ENCODE results near the gene NUDT2.

NUDT2 gene

DNA sequence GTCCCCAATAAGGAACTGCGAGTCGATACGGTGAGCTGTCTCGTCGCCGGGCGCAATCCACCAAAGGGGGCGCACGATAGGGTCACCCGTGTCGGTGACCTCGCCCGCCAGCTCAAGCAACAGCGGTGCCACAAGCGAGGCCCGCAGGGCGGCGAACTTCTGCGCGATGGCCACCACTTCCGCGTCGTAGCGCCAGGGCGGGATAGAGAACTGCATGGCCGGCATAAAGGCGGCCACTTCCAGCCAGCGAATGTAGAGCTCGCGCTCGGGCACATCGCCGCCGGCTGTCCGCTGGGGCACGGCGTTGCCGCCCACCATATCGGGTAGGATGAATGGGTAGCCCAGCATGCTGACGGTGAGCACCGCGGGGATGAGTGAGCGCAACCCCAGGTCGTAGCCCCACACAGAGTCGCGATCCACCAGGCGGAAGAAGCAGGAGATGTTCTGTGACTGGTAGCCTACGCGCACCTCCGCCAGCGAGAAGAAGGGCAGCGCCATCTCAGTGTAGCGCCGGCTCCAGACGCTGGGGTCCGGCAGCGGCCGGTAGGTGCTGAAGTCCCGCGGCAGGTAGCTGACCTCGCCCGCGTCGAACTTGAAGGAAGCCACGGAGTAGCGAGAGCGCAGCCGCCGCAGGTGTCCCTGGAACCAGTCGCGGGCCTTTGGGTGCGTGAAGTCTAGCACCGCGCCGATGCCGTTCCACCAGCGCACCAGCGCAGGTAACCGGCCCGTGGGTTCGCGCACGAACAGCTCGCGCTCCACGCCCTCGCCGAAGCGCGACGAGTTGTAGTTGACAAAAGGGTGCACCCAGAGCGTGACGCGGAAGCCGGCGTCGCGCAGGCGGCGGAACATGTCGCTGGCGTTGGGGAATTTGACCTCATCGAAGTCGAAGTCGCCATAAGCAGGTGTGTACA is 41.9 kb downstream of the NUDT2 start:
- no peak for DNase-seq (ENCODE audit: low read depth)

DNA sequence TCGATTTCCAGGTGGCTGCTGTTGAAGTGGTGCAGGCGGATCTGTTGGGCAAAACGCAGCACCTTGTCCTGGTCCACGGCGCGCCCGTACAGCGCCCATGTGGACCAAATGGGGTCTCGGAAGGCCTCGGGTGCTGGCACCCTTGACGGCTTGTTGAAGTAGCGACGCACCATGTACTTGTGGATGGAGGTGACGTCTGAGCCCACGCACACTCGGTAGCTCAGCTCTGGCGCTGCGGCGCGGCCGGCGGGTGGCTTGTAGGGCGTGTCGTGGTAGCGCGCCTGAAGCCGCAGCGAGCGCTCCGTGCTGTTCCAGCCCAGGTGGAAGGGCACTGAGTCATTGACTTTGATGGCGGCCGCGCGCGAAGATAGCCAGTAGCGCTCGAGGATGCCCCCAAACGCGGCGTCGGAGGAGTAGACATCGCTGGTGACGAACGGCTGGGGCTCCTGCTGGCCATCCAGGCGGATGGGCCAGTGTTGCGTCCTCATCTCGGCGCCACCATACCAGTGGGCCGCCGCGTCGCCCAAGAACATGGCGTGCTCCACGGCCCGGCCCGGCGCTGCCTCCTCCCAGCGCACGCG is 42.6 kb downstream of the NUDT2 start:
- DNase-seq (ENCODE audit: low read depth), result no peak

GRCh38 chr9:34372467-34373011 is 43.2 kb downstream of the NUDT2 start:
- no peak for DNase-seq (ENCODE audit: low read depth)

DNA sequence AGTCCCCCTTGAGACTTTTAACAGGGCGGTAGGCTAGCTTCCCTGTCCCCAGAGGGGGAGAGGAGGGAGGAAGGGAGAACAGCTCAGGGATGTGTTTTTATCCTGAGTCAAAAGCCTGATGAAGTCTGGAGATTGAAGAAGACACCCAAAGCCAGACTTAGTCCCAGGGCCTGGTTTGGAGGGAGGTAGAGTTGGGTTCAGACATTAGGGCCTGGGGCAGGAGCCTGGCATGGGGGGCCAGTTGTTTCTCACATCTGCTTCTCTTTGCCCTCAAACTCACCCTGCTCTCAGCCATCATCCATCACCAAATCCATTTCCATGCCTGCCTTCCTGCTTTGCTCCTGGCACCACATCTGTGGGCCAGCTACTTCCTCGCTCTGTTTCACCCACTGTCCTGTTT is 44.4 kb downstream of the NUDT2 start:
- no peak for DNase-seq (ENCODE audit: low read depth)

- no peak for DNase-seq (ENCODE audit: low read depth)
Measured at GRCh38 chr9:34374339-34374738, 45.0 kb downstream of the NUDT2 start.

DNA sequence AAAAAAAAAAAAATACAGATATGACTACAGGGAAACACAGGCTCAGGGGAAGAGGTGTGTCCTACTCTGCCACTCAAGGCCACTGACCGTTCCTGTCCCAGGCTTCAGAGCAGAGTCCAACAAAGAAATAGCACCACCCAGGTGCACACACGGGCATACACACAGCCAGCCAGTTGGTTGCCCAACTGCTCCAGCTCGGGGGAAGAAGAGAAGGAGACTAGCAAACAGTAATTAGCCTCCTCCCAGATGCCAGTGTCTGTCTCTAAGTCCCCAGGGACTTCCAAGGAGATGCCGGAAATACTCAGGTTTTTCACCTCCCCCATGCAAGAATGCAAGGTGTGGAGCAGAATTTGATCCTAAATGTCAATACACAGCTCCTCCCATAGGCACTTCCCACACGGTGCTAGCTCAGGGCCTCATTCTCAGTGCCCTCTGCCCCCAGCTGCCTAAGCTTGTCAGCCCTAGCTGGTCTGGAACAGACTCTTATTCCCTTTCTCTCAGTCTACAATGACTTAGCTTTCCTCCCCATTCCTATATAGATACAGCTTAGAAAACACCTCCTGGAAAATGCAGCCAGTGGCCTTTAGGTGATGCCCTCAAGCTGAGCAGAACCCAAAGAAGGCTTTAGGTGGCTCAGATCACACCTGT is 45.7 kb downstream of the NUDT2 start:
- no peak for DNase-seq (ENCODE audit: low read depth)

- no peak for DNase-seq (ENCODE audit: low read depth)
Measured at GRCh38 chr9:34375901-34376595, 46.7 kb downstream of the NUDT2 start.

DNA sequence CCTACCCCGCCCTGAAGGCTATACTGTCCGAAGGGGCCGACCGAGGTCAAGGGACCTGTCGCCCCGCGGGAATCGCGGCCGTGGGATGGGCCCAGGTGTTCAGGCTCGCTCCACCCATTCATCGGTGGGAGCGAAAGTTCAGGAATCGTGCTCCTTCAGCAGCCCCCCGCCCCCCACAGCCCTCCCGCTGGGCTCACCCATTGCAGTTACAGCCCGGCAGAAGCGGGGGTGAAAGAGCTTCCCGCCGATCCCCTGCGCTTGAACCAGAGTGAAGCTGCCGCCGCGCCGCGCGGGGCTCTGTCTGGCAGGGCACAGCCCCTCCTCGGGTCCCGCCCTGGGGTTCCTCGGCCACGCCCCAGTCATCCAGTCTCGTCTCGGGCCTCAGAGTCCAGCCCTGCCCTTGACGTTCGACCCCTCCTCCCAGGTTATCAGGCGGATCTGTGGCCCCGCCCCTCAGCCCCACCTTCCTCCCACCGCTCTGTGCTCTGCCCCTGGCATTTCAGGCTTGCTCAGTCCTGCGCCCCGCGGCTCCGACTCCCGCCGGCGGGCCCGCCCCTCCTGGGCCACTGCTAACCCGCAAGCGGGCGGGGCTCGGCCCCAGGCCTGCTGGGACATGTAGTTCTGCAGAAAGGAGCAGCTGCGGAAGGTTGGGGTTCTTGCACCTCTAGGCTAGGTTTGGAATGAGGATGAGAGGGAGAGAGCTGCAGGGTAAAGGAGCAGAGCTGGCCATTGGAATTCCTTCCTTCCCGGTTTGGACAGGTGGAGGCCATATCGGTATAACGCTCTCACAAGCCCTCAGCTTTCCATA is 47.4 kb downstream of the NUDT2 start, which contains the start of gene MYORG:
TSS of gene MYORG (minus strand) at position 303 of the 808 bp plus-strand sequence. CDS start 3,955 bp downstream, outside the sequence.
- DNase-seq (ENCODE audit: low read depth), result peak; percentile 64

DNA sequence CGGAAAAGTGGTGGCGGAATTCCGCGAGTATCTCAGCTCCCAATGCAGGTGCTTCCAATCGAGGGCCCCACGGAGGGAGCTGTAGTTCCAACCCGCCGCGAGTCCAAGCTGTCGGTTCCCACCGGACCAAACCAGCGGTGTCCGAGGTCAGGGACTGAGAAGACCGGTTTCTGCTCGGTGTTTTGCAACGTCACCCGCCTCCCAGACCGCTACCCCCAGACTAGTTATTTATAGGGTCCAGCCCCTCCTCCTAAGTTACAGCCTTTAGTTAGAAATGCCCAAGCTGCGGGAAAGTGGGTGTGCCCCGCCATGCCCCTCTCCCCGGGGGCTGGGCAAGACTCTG is 48.0 kb downstream of the NUDT2 start:
- DNase-seq (ENCODE audit: low read depth), result no peak

DNA sequence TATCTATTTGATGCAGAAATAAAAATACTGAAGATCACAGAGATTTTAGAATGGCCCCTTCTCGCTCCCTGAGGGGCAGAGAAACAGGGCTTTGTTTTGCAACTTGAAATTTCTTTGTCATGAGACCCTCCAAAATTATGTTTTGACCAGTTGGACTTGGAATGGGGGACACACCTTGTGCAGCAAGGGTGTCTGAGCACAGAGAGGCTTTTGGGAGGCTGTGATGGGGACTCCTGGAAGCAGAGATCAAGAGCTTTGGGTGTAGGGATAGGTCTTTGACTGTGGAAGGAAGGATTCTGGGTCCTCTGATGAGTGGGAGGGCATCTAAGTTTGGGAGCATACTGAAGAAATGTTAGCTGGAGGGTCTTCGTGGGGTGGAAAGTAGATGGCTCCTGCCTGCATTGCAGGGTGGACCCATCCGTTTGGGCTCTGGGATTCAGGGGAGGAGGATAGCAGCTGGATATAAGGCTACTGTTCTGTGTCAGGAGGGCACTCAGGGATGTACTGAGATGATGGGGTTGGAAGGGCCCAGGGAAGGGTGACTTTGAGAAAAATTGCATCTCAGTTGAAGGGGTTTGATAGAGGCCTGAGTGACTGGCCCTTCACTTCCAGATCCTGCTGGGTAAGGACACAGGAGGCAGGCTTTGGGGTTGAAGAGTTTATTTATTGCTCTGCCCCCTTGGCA is 49.1 kb downstream of the NUDT2 start:
- DNase-seq (ENCODE audit: low read depth), result no peak

GRCh38 chr9:34379334-34380033 is 50.1 kb downstream of the NUDT2 start:
- peak; percentile 76 for DNase-seq (ENCODE audit: low read depth)

- DNase-seq (ENCODE audit: low read depth), result no peak
Measured at GRCh38 chr9:34380034-34380510, 50.7 kb downstream of the NUDT2 start.

GRCh38 chr9:34380511-34381315 is 51.3 kb downstream of the NUDT2 start:
- peak; percentile 53 for DNase-seq (ENCODE audit: low read depth)

DNA sequence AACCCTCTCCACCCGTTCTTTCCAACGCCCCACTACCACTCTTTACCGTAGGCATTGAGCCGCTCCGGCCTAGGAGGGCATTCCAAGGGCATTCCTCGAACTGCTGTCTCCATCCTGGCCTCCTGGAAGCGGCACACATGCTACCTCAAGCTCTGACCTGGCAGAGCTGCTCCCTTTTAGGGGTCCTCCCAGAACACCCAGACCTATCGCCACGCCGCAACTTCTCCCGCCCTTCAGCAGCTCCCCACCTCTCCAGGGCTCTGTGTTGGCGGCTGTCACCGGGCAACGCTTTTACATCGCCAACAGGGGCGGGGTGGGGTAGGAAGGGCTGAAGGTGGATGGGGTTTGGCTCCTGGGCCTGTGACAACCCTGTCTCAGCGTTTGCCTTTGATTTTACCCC is 52.0 kb downstream of the NUDT2 start:
- DNase-seq (ENCODE audit: low read depth), result no peak

DNA sequence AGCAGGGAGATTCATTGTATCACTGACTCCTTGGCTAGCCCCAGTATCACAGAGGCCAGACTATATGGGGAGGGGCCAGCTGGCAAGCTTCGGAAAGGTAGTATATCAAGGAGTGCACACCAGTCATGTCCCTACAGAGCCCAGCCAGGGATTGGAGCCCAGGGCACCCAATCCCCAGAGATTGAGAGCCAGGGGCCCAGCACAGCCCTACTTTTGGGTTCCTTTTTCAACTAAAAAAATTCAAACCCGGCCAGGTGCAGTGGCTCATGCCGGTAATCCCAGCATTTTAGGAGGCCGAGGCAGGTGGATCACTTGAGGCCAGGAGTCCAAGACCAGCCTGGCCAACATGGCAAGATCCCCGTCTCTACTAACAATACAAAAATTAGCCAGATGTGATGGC is 52.7 kb downstream of the NUDT2 start:
- no peak for DNase-seq (ENCODE audit: low read depth)

- DNase-seq (ENCODE audit: low read depth), result no peak
Measured at GRCh38 chr9:34382879-34383278, 53.5 kb downstream of the NUDT2 start.

GRCh38 chr9:34383904-34384303 is 54.5 kb downstream of the NUDT2 start:
- no peak for DNase-seq (ENCODE audit: low read depth)

- no peak for DNase-seq (ENCODE audit: low read depth)
Measured at GRCh38 chr9:34384368-34385165, 55.2 kb downstream of the NUDT2 start.
